DMS53 treated with DMSO at 0.1 percent for 48 hours (cell line): ENCODE results near the gene CCL24.
"Not testable (repeated sequence)": the region's sequence is repeated elsewhere in the genome, so short reads cannot be mapped to it uniquely, and the experiment has no call there.

ENCODE experiments used
- DNase-seq: peaks from one replicate; lab custom pipeline; 2025; ENCODE audit not compliant: unreplicated experiment; lab: John Stamatoyannopoulos, UW

CCL24 gene

DNA sequence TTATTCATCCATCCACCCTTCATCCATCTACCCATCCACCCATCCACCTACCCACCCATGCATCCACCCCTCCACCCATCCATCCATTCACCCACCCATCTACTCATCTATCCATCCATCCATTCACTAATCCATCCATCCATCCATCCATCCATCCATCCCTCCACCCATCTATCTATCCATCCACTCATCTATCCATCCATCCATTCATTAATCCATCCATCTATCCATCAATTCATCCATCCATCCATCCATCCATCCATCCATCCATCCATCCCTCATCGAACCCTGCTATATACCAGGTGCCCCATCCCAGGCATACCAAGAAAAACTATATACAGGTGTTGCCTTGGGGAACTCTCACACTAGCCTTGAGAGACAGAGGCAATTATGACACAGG lies 7.1 kb upstream of the CCL24 start:
- no peak for DNase-seq

- DNase-seq = no peak
Measured at GRCh38 chr7:75819711-75820110, 6.1 kb upstream of the CCL24 start.

DNA sequence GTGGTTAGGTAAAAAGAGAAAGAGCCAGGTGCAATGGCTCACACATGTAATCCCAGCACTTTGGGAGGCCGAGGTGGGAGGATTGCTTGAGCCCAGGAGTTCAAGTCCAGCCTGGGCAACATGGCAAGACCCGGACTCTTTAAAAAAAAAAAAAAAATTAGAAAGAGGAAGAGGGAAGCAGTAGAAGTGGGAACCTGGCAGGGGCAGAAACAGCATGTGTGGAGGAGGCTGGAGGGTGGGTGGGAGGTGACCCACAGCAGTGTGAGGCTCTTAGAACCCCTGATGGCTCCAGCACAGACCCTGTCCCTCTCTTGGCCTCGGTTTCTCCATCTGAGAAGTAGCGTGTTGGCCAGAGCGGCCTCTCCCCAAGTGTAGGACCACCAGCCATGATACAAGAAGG lies 4.9 kb upstream of the CCL24 start:
- DNase-seq = no peak

GRCh38 chr7:75817116-75817515 lies 3.5 kb upstream of the CCL24 start:
- DNase-seq = no peak

- no peak for DNase-seq
Measured at GRCh38 chr7:75815418-75816064, 1.9 kb upstream of the CCL24 start.

- no peak for DNase-seq
Measured at GRCh38 chr7:75814407-75814947, 871 bp upstream of the CCL24 start.

DNA sequence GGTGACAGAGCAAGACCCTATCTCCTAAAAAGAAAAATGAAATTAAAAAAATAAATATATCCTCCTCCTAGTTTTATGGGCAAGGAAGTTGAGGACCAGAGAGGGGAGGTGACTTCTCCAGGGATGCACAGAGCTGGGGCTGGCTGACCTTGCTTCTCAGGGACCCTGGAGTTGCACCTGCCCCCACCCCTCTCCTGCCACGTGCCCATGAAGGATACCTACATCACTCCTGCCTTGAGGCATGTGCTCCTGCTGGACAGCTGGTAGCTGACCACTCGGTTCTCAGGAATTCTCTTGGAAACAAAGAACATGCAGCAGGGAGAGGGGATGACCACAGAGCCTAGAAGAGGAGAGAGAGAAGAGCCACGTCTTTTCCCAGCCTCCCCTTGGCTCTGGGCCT lies 522 bp downstream of the CCL24 start:
- no peak for DNase-seq

- DNase-seq = no peak
Measured at GRCh38 chr7:75811894-75812678, 1.5 kb downstream of the CCL24 start.

DNA sequence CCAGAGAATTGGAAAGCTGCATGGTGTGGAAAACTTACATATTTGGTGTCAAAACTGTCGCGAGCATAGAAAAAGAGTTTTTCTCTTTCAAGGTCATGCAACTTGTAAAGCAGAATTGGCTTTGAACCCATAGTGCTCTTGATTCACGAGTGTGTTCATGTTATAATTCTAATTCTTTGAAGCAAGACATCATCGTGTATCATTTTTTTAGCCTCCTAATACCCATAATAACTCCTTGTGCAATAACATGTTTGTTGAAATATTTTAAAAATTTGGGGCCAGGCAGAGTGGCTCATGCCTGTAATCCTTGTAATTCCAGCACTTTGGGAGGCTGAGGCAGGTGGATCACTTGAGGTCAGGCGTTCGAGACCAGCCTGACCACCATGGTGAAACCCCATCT lies 4.2 kb downstream of the CCL24 start:
- no peak for DNase-seq

- no peak for DNase-seq
Measured at GRCh38 chr7:75808106-75808505, 5.5 kb downstream of the CCL24 start.

- DNase-seq = no peak
Measured at GRCh38 chr7:75807452-75807851, 6.2 kb downstream of the CCL24 start.

DNA sequence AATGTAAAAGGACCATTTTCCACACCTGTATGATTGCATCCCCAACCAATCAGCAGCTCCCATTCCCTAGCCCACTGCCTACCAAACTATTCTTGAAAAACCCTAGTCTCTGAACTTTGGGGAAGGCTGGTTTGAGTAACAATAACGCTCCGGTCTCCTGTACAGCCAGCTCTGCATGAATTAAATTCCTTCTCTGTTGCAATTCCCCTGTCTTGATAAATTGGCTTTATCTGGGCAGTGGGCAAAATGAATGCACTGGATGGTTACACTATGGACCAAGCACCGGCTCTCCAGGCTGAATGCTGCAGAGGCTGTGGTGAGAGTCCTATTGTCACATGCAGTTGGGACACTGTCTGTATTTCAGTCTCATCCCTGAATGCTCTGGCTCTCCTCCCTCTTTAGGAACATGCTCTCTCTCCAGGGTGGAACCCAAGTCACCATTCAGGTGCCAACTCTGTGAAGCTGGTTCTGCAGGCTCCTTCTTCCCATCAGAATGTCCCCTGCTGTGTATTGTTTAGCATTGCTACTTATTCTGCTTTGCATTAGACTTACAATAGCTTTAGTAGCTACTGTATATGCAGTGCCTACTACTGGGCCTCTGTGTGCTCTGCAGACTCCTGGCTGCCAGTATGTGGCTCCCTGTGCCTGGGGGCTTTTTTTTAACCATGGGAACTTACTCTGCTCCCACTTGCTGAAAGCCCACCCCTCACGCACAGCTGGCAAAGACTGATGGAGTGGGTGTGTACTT lies 6.9 kb downstream of the CCL24 start:
- DNase-seq = no peak

DNA sequence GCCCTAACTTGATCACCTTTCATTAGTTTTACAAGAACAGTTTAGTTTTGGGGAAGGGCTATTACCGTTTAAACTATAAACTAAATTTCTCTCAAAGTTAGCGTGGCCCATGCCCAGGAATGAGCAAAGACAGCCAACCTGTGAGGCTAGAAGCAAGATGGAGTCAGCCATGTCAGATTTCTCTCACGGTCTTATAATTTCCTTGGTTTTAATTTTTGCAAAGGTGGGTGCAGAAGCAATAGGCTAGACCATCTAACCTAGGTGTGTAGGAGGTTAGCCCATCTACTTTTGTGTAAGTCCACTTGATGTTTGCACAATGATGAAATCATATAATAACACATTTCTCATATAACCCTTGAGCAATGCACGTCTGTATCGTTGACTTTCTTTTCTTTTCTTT lies 8.9 kb downstream of the CCL24 start:
- DNase-seq = no peak

DNA sequence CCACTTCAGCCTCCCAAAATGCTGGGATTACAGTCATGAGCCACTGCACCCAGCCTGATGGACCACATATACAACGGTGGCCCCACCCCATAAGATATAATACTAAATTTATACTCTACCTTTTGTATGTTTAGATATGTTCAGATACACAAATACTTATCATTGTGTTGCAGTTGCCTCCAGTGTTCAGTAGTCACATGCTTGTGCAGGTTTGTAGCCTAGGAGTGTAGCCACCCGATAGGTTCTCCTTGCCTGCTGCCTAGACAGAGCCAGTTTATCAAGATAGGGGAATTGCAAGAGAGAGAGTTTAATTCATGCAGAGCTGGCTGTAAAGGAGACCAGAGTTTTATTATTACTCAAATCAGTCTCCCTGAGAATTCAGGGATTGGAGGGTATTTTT lies 9.6 kb downstream of the CCL24 start:
- DNase-seq = no peak

DNA sequence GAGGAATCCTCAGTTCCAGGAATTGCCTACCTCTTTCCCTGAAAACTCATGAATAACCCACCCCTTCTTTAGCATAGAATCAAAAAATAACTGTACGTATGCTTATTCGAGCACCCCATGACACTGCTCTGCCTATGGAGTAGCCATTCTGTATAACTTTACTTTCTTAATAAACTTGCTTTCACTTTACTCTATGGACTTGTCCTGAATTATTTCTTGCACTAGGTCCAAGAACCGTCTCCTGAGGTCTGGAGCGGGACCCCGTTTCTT lies 11.1 kb downstream of the CCL24 start:
- DNase-seq = no peak

DNA sequence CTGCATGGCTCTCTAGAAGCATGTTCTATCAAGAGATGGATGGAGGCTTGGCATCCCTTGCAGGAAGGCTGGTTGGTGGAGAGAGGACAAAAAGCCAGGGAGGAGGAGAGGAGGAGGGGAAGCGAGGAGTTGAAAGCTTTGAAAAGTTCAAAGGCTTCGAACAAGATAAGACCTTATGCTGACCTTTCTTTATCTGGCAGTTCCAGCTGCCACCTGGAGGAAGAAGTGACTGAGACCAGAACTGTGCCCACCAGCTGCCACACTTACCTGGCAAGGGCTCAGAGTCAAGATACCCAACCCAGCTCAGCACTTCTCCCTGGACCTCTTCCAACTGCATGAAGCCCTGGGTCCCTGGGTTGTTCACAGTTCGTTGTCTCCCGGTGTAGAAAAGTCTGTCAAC lies 14.8 kb downstream of the CCL24 start:
- no peak for DNase-seq

DNA sequence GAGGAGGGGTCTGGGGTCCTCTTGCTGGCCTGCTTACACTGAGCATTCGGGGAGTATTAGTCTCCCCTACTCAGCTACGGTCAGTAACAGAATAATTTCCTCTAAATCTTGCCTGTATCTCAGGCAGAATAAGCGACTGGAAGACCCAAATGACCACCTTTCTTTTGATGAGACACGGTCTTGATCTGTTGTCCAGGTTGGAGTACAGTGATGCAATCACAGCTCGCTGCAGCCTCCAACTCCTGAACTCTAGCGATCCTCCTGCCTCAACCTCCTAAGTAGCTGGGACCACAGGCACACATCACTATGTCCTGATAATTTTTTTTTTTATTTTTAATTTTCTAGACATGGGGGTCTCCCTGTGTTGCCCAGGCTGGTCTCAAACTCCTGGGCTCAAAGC lies 17.2 kb downstream of the CCL24 start:
- DNase-seq = no peak

DNA sequence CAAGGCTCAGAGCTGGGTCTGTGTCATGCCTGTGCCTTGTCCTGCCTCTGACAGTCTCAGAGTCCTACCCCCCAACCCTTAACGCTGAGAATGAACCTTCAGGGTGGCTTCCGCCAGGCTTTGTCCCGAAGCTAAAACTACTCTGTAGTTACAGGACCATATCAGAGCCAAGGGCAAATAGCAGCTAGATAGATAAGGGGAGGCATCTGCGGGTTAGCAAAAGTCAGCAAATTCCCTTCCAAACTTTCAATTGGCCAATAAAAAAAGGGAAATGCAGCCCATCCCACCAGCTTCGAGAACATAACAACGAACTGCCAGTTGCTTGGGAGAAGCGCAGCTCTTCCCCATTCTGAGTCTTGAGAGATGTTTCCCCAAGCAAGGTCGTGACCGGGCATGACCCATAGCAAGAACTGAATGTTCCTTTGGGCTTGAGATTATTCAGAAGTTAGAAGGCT lies 17.7 kb downstream of the CCL24 start:
- DNase-seq = no peak

- DNase-seq = no peak
Measured at GRCh38 chr7:75793676-75794075, 19.9 kb downstream of the CCL24 start.

DNA sequence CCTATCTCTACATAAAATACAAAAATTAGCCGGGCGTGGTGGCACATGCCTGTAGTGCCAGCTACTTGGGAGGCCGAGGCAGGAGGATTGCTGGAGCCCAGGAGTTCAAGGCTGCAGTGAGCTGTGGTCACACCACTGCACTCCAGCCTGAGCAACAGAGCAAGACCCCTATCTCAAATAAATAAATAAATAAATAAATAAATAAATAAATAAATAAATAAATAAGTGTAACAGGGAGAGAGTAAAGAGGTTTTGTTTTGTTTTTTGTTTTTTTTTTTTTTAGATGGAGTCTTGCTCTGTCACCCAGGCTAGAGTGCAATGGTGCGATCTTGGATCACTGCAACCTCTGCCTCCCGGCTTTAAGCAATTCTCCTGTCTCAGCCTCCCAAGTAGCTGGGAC lies 21.0 kb downstream of the CCL24 start:
- not testable (repeated sequence) for DNase-seq

DNA sequence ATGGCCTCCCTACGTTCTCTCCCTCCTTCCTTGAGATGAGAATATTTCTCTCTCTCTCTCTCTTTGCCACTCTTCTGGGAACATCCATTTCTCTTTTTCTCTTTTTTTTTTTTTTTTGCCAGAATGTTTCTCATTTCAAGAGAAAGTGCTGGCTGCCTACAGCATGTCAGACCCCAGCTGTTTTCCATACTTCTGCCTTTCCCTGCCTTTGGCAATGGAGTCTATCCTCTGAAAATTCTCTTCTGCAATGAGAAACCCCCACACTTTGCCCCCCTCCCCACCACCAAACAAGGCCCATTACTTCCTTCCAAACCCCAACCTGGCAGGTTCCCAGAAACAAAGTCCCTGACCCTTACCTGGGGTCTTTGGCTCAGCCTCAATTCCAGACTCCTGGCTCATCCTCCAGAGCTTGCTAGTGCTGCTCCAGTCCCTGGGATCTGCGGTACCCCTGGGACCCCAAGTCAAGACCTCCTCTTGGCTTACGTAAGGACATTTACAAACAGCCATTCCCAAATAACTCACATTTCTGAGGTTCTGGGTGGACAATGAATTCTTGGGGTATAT lies 24.2 kb downstream of the CCL24 start:
- DNase-seq = no peak
